Stimulated activated CD4-positive, alpha-beta T cell treated with anti-CD3 and anti-CD28 coated beads, Interleukin-2, amount 100 ng/mL, for 24 hours (primary cell): ENCODE measurements around the gene SHPK.

Experiments used
- DNase-seq, 2 donors: peaks; one replicate each; pipeline ENCODE4 v3.0.0-alpha.2; 2020

Gene SHPK

GRCh38 chr17:3659541-3660111 is 23.6 kb upstream of the SHPK start:
- no peak for DNase-seq

DNA sequence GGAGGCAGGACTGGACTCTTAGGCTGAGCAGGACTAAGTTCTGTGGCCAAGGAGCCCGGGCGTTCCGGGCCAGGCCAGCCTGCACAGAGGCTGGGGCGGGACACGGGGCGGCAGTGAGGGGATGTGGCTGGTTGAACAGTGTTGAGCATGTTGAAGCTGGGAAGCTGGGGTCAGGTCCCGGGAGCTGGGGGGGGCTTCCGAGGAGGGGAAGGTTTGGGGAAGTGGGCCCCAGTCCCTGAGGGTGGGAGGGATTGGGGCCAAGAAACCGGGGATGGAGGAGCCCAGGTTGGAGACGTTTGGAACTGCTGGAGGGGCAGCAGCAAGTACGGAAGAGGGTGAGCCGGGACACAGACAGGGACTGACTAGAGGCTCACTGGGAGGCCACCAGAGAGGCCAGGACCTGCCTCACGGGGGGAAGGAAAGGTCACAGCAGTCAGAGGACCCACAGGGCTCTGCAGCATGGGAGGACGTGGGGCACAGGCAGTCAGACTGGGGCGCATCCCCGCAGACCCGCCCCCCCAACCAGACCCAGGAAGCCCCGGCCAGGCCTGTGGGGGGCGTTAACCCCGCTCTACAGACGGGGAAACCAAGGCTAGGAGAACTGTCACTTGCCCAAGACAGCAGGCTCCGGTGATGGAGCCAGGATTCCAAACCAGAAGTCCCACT is 22.9 kb upstream of the SHPK start:
- no peak for DNase-seq

DNA sequence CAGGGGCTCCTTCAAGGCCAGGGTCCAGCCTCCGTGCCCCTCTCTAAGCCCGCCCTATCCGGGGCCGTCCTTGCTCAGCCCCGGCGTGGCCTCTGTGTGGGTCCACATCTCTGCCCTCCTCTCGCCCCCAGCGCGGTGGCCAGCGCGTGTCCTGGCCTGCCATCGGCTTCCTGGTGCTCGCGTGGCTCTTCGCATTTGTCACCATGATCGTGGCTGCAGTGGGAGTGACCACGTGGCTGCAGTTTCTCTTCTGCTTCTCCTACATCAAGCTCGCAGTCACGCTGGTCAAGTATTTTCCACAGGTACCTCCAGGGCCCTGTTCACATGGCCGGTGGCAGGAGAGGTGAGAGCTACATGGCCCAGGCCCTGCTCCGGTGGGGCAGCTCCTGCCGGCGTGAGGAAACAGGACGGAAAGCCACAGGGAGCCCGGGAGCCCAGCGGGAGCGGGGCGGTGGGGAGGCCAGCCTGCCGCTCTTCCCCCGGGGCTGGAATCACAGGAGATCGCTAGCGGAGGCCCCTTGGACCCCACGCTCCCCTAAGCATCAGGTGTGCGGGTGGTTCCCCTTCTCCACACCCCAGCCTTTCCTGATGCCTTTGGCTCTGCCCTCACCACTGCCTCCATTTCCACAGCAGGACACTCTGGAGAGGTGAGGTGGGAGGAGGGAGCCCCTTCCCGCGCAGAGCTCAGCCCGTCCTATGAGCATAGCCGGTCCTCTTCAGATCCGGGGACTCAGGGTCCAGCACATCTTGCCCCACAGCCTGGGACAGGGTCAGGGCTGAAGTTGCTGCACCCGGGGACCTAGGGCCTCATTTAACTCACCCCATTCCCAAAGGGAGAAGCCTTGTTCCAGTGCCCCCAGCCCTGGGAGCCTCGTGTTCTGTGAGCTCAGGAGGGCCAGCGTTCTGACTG is 22.1 kb upstream of the SHPK start:
- DNase-seq = no peak

GRCh38 chr17:3657588-3657869 is 21.5 kb upstream of the SHPK start:
- DNase-seq = no peak

GRCh38 chr17:3656755-3657587 is 20.9 kb upstream of the SHPK start:
- DNase-seq = no peak

- DNase-seq = no peak
Measured at GRCh38 chr17:3656353-3656752, 20.3 kb upstream of the SHPK start.

- DNase-seq = no peak
Measured at GRCh38 chr17:3655766-3656165, 19.7 kb upstream of the SHPK start.

- peak; percentile 49 to 61 for DNase-seq
Measured at GRCh38 chr17:3647769-3648555, 11.9 kb upstream of the SHPK start.

- no peak for DNase-seq
Measured at GRCh38 chr17:3647251-3647650, 11.2 kb upstream of the SHPK start.

- DNase-seq = no peak
Measured at GRCh38 chr17:3645310-3645709, 9.3 kb upstream of the SHPK start.

GRCh38 chr17:3643889-3644349 is 7.9 kb upstream of the SHPK start:
- peak in 1 of 2 donors; percentile 29 for DNase-seq

DNA sequence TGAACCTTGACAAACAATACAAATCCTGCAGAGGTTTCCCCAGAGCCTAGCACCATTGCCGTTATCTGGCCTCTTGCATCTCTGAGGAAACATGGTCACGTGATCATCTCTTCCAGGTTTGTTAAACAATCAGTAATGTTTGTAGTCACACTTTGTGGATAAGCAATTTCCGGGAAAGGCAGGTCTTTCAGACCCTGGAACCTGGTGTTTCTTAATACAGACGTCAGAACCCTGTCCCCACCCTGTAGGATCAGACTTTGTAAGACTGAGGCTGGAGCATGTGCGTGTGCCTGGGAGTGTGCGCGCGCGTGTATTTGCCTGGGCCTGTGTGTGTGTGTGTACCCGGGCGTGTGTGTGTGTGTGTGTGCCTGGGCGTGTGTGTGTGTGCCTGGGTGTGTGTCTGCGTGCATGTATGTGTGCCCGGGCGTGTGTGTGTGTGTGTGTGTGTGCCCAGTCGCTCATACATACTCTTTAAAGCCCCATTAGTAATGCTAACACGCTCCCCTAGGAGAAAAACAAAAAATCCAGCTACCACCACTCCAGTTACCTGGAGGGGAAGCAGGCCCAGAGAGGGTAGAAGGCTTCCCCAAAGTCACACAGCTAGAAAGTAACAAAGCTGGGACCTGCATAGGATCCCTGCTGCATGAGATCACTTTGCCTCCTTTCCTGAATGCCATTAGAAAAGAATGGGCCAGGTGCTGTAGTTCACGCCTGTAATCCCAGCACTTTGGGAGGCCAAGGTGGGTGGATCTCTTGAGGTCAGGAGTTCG is 5.9 kb upstream of the SHPK start:
- no peak for DNase-seq

DNA sequence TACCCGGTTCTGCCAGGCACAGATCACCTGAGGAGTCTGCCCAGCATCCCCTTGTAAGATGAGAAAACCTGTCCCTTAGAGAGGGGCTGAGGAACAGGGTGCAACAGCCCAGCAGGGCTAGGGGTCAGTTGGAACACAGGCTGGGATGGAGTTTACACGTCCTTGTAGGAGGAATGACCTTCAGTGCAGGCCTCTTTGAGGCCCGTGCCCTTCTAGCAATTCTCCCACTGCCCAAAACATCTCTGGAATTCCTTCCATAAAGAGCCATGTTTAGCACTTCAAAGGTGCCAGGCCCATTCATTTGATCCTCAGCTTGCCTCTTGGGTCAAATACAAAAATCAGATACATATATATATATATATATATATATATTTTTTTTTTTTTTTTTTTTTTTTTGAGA is 5.0 kb upstream of the SHPK start:
- no peak for DNase-seq

DNA sequence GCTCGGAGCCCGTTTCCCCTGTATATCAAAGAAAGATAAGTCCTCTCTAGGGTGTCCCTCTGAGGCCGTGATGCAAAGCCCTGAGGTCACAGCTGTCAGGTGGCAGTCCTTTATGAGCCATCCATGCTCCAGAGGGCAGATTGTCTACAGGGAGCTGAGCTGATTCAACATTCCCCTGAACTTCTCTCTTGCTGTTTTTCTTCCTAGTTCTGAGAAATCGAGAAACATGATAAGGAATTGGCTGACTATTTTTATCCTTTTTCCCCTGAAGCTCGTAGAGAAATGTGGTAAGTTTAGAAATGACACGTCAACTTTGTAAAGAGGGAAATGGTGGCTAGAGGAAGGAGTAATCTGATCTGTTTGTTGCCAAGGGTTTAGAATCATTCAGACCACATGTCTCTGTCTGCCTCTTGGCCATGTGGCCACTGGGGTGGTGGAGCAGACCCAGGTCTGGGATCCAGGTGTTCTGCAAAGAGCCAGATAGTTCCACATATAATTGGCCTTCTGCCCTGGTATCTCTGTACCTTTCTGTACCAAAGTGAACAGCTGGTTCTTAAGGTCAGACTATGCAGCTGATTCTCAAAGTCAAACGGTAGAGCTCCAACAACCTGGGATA is 4.0 kb upstream of the SHPK start:
- peak in 1 of 2 donors; percentile 52 for DNase-seq

GRCh38 chr17:3636908-3637373 is 891 bp upstream of the SHPK start:
- no peak for DNase-seq

GRCh38 chr17:3635474-3636153 is 436 bp downstream of the SHPK start:
- DNase-seq = no peak

DNA sequence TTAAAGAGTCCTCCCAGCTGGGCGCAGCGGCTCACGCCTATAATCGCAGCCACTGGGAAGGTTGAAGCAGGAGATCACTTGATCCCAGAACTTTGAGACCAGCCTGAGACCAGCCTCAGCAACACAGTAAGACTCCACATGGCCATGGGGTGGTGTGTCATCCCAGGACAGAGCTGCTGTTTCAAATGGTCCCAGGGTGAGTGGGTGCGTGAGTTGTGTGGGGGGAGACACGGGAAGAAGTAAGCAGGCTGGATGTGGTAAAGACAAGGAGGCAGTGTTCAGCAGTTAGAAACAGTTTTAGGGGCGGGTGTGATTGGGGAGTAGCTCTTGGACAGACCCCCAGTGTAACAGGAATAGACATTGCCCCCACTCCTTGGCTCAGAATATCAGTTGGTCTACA is 3.8 kb downstream of the SHPK start:
- no peak for DNase-seq

DNA sequence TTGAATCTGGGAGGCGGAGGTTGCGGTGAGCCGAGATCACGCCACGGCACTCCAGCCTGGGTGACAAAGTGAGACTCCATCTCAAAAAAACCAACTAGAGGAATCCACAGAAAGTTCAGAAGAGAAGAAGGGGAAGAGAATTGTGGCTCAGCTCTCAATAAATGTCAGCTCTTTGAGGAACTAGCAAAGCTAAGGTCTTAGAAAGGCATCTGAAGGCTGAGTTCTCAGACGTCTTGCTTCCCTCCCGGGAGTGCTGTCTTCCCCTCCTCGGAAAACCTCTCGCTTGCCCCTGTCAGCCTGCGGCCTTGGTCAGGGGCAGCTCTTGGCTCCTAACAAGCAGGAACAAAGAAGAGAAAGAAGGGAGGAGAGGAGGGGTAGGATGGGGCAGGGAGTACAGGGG is 5.3 kb downstream of the SHPK start:
- DNase-seq = no peak

DNA sequence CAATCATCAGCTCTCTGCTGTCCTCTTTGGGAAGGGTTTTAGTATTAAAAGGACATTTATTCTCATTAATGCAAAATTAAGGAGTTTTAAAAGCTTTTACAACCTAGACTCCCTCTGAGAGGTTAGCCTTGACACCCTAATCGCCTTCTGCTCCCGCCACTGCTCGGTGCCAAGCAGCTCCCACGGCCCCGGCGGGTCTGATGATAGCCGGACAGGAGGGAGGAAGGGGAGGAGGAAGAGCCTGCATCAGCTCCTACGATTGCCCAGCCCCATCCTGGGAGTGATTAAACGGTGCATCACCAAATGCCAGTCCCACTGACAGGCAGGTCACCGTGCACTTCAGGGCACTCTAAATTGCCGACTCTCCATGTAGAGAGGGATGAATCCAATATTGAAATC is 8.3 kb downstream of the SHPK start:
- no peak for DNase-seq
